GM21367 (cell line): Measurements from ENCODE around the gene P3R3URF.

Experiments
- ATAC-seq: cut with Tn5 transposase; IDR thresholded peaks from one replicate; pipeline ENCODE4 v1.9.1; 2021; ENCODE audit not compliant: unreplicated experiment

P3R3URF gene

DNA sequence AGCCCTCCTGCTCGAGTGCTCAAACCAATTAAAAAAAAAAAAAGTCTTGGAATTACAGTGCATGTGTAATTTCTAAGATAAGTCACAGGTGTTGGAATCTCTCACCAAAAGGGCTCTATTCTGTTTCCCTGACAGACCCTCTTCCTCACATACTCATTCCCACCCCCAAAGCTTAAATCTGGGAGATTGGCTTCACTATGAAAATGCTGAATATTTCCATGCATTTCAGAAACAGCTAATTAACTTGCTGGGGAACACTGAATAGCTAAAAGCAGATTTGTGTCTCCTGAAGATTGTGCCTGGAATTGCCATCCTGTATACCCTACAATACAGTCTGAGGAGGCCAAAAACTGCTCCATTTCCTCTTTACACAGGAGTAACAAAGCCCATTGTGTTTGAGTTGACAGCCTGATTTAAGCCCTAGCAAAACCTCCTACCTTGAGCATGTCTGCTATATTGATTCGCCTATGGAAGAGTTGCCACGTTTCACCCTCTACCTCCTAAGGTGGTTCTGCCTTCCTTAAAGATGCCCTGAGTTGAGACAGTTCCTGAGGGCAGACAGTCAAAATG is 42.4 kb downstream of the P3R3URF start:
- no peak for ATAC-seq

DNA sequence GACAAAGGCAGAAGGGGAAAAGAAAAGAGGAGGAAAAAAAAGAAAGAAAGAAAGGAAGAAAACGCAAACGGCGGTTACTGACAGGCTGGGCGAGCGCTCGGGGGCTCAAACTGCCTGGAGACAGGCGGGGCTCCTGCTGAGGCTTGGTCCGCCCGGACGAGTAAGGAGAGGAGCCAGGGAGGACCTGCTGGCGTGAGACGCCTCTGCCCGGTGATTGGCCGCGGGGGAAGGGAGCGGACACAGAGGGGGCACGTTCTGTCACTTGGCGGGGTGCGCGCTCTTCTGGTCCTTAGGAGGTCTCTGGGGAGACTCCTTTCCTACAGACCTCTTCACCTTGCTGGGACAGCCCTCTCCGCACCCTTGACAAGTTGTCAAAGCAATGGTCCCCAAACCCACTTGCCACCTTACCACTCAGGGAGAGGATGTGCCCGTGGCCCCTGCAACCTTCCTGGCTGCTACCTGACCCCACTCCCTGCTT is 43.1 kb downstream of the P3R3URF start:
- ATAC-seq = peak; percentile 39

DNA sequence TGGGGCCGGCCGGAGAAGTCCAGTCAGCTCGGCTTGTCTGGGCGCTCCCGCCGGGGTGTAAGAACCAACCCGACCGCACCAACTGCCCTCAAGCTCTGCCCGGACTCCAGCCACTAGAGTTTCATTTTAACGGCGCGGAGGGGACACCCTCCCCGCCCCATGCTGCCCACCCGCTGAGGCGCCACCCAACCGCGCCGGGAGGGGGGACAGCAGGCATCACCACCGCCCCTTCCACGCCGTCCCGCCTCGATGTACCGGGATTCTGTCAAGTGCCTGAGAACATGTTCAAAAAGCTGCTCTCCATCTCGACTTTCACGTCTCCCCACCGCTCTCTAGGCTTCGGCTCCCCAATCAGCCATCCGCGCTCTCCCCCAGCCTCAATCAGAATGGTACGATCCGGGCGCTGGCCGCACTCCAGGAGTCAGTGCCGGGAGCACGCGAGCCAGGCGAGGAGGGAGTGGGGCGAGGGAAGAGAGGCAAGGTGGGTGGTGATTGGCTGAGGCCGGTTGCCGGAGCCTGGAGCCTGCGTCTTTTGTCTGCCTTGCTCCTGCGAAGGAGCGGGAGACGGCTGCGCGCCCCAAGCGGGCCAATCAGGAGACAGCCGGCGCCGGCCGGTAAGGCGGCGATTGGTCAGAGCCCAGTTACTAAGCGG is 43.6 kb downstream of the P3R3URF start, which contains the start of gene PIK3R3:
Gene PIK3R3, minus strand, starts transcription at position 101 of the 652 bp plus-strand sequence. CDS start 677 bp downstream, outside the sequence.
- ATAC-seq = peak; percentile 81

DNA sequence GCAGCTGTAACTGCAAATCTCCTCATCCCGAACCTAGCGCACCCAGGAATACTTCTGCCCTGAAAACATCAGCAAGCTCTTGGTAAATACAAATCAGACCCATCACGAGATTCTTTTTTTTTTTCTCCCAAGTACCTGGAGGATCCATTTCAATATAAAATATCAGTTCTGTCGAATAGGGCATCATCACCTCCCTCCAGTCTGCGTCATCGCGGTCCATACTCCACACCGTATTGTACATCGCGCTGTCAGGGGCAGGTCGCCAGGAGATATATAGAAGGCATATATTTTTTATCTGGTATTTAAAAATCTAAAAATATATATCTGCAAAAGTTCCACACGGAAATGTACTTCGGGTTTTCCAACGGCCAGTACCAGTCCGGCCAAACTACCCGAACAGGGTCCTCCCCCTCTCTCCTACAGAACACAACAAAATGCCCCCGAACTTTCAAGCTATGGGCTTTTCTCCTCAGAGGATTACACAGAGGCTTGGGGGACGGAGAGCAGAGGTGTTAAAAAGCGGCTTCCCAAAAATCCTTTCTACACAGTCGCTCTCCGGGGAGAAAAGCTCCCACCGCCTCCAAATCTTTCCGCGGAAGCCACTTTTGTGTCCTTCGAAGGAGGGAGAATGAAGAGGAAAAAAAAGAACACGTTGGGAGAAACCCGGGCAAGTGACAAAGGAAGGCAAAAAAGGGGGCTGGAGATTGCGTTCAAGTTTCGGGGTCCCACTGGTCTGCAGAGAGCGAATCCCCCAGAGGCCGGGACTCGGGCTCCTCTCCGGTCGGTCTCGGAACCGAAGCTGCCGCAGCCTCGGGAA is 44.4 kb downstream of the P3R3URF start:
- no peak for ATAC-seq

DNA sequence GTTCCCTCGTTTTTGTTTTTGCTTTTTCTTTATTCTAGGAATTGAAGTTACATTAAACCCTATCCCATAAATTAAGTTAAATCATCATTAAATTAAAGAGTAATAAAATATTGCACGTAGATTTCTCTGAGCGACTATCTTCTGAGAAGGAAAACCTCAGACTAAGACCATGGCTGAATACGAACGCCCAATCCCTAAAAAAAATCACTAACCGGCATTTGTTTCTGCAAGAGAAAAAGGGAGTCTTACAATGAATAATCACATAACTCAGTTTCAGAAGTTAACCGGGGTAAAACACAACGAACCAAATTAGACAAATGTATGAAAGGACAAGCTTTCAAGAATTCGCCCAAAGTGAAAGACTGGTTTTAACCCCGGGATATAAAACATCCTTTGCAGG is 45.2 kb downstream of the P3R3URF start:
- no peak for ATAC-seq

DNA sequence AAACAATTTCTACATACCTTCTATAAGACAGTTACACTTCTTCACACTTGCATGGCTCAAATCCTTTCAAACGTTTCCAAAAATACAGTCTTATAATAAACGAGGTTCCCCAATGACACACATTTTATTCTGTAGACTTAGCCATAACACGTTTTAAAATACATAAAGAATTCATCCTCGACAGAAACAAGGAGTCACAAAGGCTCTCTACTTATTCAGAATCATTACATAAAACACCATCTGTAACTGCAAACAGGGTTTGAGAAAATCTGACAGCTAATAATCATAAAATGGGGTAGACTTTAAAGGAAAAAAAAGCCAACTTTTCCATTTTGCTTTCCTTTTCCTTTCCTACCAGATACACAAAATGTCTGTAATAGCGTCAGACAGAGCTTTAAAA is 45.7 kb downstream of the P3R3URF start:
- no peak for ATAC-seq

DNA sequence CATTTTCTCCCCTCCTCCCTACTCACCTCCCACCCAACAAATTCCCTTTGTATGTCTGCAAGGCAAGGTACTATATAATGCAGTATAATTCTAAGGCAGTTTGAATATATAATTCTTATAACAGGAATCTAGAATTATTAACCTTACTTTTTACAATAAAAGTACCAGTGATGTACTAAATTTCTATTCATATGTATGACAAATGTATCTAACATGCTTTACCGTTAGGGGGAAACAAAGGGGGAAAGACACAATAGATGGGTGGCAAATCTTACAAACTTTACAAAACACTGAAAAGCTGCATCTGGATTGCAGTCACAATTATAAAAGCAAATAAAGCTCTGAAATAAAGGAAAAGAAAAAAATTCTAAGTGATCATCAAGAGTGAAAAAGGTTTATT is 46.2 kb downstream of the P3R3URF start:
- no peak for ATAC-seq

DNA sequence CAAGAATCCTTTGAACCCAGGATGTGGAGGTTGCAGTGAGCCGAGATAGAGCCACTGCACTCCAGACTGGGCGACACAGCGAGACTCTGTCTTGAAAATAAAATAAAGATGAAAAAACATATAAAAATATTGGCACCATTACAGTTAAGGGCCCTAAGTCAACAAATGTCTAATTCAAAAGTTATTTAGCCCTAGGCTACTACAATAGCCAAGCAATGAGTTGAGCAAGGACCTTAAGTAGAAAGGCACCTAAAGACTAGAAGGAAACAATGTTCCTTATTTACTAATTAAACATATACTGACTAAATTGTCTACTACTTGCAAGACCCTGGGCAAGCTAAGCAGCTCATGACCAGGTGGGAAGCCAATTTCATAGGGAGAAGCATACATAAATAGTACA is 47.9 kb downstream of the P3R3URF start:
- ATAC-seq = no peak
